GM12873 (cell line): ENCODE data around the gene PITPNM1.

Source experiments
- CTCF ChIP-seq: IDR thresholded peaks from 2 replicates; pipeline ENCODE4 v1.5.1; 2012; ENCODE audit warnings: low read depth, mild to moderate bottlenecking, moderate library complexity, low read length, control low read depth; ENCODE audit not compliant: insufficient read depth; ENCODE audit errors: missing control alignments

The PITPNM1 gene

GRCh38 chr11:67493548-67494370, 11.4 kb downstream of the PITPNM1 start:
- no peak for TF ChIP-seq CTCF

- no peak for TF ChIP-seq CTCF
Measured at GRCh38 chr11:67492801-67493547, 12.2 kb downstream of the PITPNM1 start.

GRCh38 chr11:67492069-67492727, 13.0 kb downstream of the PITPNM1 start:
- no peak for TF ChIP-seq CTCF

- no peak for TF ChIP-seq CTCF
Measured at GRCh38 chr11:67491276-67492068, 13.7 kb downstream of the PITPNM1 start.

GRCh38 chr11:67490727-67491065, 14.5 kb downstream of the PITPNM1 start:
- TF ChIP-seq CTCF: no peak

- no peak for TF ChIP-seq CTCF
Measured at GRCh38 chr11:67489885-67490726, 15.1 kb downstream of the PITPNM1 start.
